NCI-H187 (cell line): ENCODE data around the gene RSU1.

Source experiments
- DNase-seq, 2 experiments: peaks; one replicate each; lab custom pipeline; 2025; lab: John Stamatoyannopoulos, UW

RSU1 gene

GRCh38 chr10:16674147-16674703, 143.0 kb downstream of the RSU1 start:
- no peak for DNase-seq

- peak; percentile 21 to 24 for DNase-seq
Observed at GRCh38 chr10:16673443-16673842, 143.8 kb downstream of the RSU1 start.

- DNase-seq: no peak
Observed at GRCh38 chr10:16663444-16663843, 153.8 kb downstream of the RSU1 start.

- no peak for DNase-seq
Observed at GRCh38 chr10:16662923-16663322, 154.3 kb downstream of the RSU1 start.

- no peak for DNase-seq
Observed at GRCh38 chr10:16656895-16657294, 160.3 kb downstream of the RSU1 start.

GRCh38 chr10:16653224-16653623, 164.0 kb downstream of the RSU1 start:
- DNase-seq: no peak

GRCh38 chr10:16652154-16652553, 165.1 kb downstream of the RSU1 start:
- DNase-seq: no peak

GRCh38 chr10:16649757-16650156, 167.5 kb downstream of the RSU1 start:
- no peak for DNase-seq

- DNase-seq: no peak
Observed at GRCh38 chr10:16648366-16648765, 168.9 kb downstream of the RSU1 start.

GRCh38 chr10:16646181-16647059, 170.8 kb downstream of the RSU1 start:
- DNase-seq: no peak

- DNase-seq: no peak
Observed at GRCh38 chr10:16644146-16644545, 173.1 kb downstream of the RSU1 start.

GRCh38 chr10:16643502-16643901, 173.7 kb downstream of the RSU1 start:
- DNase-seq: no peak

- no peak for DNase-seq
Observed at GRCh38 chr10:16640153-16640552, 177.1 kb downstream of the RSU1 start.

- DNase-seq: no peak
Observed at GRCh38 chr10:16639471-16639870, 177.8 kb downstream of the RSU1 start.

- no peak for DNase-seq
Observed at GRCh38 chr10:16632996-16633395, 184.2 kb downstream of the RSU1 start.

- no peak for DNase-seq
Observed at GRCh38 chr10:16626697-16627096, 190.5 kb downstream of the RSU1 start.

- DNase-seq: no peak
Observed at GRCh38 chr10:16612981-16613355, 204.3 kb downstream of the RSU1 start.

GRCh38 chr10:16612115-16612980, 204.9 kb downstream of the RSU1 start:
- no peak for DNase-seq

GRCh38 chr10:16611037-16611436, 206.2 kb downstream of the RSU1 start:
- DNase-seq: no peak

- no peak for DNase-seq
Observed at GRCh38 chr10:16609211-16609610, 208.0 kb downstream of the RSU1 start.

GRCh38 chr10:16606923-16607322, 210.3 kb downstream of the RSU1 start:
- no peak for DNase-seq

- DNase-seq: no peak
Observed at GRCh38 chr10:16606421-16606820, 210.8 kb downstream of the RSU1 start.

GRCh38 chr10:16603308-16603707, 213.9 kb downstream of the RSU1 start:
- no peak for DNase-seq
